ENCODE data around the gene PAK5. TPM values are rescaled to one million over a fixed set of nuclear protein-coding genes. Genes with fewer than 3 reads are reported as not detected.

PAK5 gene
- total and polyA plus RNA-seq, 11 donors, result not detected

DNA sequence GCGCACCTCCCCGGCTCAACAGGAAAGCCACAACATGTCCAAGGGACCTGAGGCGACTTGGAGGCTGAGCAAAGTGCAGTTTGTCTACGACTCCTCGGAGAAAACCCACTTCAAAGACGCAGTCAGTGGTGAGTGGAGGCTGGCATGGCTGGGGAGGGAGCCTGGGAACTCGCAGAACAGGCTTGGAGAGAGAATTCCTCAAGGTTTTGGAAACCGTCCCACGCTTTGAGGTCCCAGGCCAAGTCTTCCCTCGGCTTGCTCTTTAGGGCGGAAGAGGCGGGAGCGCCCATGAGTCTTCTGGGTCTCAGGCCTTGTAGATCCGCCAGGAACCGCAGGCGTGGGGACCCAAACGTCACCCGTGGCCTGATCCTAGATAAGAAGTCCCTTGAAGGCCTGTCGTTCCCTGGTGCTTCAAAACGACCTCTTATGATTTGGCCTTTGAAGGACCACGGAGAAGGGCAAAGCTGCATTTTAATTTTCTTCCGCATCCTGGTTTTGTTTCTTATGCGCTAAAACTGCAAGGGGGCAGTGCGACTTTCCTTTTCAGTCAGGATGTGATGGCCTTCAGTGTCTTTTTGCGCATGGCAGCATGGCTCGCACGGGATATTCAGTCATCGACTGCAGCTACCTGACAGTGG lies 322.5 kb downstream of the PAK5 start:
- no peaks in the 10 kb centered on the region for H3K36me3 ChIP-seq
- 1 to 6% (median 3%) methylated on average over 24 to 28 of the region's 28 CpGs for WGBS, 4 donors
- ATAC-seq (peak in 1 of 4 donors; percentile 28), DNase-seq (peak in 2 of 5 donors; percentile 32 to 38)
- no peak for TF ChIP-seq POLR2A (IDR thresholded peaks at IDR 0.05)
- TF ChIP-seq, protein P1, sequence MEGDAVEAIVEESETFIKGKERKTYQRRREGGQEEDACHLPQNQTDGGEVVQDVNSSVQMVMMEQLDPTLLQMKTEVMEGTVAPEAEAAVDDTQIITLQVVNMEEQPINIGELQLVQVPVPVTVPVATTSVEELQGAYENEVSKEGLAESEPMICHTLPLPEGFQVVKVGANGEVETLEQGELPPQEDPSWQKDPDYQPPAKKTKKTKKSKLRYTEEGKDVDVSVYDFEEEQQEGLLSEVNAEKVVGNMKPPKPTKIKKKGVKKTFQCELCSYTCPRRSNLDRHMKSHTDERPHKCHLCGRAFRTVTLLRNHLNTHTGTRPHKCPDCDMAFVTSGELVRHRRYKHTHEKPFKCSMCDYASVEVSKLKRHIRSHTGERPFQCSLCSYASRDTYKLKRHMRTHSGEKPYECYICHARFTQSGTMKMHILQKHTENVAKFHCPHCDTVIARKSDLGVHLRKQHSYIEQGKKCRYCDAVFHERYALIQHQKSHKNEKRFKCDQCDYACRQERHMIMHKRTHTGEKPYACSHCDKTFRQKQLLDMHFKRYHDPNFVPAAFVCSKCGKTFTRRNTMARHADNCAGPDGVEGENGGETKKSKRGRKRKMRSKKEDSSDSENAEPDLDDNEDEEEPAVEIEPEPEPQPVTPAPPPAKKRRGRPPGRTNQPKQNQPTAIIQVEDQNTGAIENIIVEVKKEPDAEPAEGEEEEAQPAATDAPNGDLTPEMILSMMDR (IDR thresholded peaks at IDR 0.05), result no peak
- H3K4me1 ChIP-seq, result peaks cover 0 to 30% (median 19%) of the 10 kb centered on the region in 12 donors
- peaks cover 4 to 97% (median 45%) of the 10 kb centered on the region in 9 donors for H3K27me3 ChIP-seq
- no peak overlapping the region for H3K27ac ChIP-seq
- no peaks in the 10 kb centered on the region for H3K9me3 ChIP-seq
- intact Hi-C loops (cut with DNase I), result no loop called here
- peak overlapping the region in 8 of 12 donors; percentile 21 to 45 (median 39) for H3K4me3 ChIP-seq

DNA sequence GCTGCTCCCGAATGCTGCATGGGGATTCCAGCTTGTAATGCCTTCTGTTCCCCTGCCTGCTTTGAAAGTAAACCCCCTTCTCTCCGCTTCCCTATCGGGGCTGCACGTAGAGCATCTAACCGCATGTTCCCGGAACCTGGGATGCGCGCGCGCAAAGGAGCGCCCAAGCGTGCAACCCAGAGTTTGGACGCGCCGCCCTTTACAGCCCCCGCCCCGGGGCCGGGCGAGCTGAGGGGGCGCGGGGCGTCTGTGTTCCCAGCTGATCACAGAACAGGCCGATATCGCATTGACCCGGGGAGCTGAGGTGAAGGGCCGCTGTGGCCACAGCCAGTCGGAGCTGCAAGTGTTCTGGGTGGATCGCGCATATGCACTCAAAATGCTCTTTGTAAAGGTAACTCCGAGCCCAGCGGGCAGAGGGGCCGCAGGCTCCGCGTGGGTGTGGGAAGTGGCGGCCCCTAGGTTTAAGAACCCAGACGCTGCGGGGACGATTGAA lies 323.1 kb downstream of the PAK5 start:
- H3K4me1 ChIP-seq, result peaks cover 0 to 30% (median 19%) of the 10 kb centered on the region in 12 donors
- 2 to 3% (median 2%) methylated on average over 13 to 38 of the region's 38 CpGs for WGBS, 4 donors
- intact Hi-C loops (cut with DNase I), result no loop called here
- H3K4me3 ChIP-seq, result peak overlapping the region in 8 of 12 donors; percentile 21 to 45 (median 39)
- no peaks in the 10 kb centered on the region for H3K36me3 ChIP-seq
- H3K27ac ChIP-seq, result no peak overlapping the region
- DNase-seq (no peak), ATAC-seq (no peak)
- H3K27me3 ChIP-seq, result peaks cover 4 to 97% (median 45%) of the 10 kb centered on the region in 9 donors
- no peaks in the 10 kb centered on the region for H3K9me3 ChIP-seq
- TF ChIP-seq, protein P1 (IDR thresholded peaks at IDR 0.05), result no peak
- no peak for TF ChIP-seq POLR2A (IDR thresholded peaks at IDR 0.05)

DNA sequence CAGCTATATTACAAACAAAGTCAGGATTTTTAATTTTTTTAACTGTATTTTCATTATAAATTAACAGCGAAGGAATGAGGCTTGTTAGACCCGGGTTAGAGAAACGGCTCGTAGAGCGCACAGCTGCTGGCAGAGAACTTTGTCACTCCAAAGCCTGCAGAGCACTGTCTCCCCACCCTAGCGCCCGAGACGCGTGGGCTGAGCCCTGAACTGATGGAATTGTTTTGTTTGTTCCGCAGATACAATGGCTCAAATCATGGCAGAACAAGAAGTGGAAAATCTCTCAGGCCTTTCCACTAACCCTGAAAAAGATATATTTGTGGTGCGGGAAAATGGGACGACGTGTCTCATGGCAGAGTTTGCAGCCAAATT lies 323.7 kb downstream of the PAK5 start:
- no peaks in the 10 kb centered on the region for H3K9me3 ChIP-seq
- WGBS, 4 donors, result 4 to 9% (median 4%) methylated on average over 13 of the region's 13 CpGs
- H3K4me3 ChIP-seq, result peak overlapping the region in 8 of 12 donors; percentile 4 to 45 (median 40)
- intact Hi-C loops (cut with DNase I), result no loop called here
- ATAC-seq (no peak), DNase-seq (no peak)
- no peak overlapping the region for H3K27ac ChIP-seq
- H3K27me3 ChIP-seq, result peaks cover 4 to 99% (median 49%) of the 10 kb centered on the region in 9 donors
- H3K4me1 ChIP-seq, result peaks cover 0 to 30% (median 19%) of the 10 kb centered on the region in 12 donors
- no peaks in the 10 kb centered on the region for H3K36me3 ChIP-seq
- TF ChIP-seq, protein P1 (IDR thresholded peaks at IDR 0.05), result no peak
- no peak for TF ChIP-seq POLR2A (IDR thresholded peaks at IDR 0.05)

DNA sequence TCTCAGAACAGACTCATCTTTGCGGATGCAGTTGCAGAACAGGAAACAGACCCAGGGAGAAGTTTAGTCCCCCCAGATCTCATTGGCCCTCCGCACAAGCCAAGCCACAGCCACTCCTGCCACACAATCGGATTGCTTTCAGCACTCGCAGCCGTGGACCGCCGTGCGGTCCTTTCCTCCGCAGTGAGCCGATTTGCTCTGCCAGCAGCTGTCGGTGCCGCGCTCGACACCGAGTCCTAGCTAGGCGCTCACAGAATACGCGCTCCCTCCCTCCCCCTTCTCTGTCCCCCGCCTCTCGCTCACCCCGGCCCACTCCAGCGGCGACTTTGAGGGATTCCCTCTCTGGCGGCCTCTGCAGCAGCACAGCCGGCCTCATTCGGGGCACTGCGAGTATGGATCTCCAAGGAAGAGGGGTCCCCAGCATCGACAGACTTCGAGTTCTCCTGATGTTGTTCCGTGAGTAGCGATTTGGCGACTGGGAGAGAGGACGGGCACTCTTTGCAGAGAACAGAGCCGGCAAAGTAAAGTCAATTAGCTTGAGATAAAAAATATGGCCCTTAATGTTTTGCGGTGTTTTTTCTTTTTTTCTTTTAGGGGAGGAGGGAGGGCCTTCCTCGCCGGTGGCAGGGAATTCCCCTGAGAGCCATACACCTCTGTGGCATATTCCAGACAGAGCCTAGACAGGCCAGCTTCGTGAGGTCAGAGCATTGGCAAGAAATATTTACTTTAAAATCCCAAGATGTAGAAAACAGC lies 324.2 kb downstream of the PAK5 start, which contains the start of gene LAMP5:
Gene LAMP5, plus strand, starts transcription at position 130 of the 753 bp plus-strand sequence. Its CDS starts 263 bp downstream, at position 393.
- H3K4me3 ChIP-seq, result peak within 1 kb of the TSS in 9 of 12 donors; percentile 4 to 45 (median 37)
- H3K27me3 ChIP-seq, result peaks cover 4 to 99% (median 51%) of the 10 kb centered on the region in 9 donors

More for the DNA sequence above, 324.2 kb downstream of the PAK5 start, which contains the start of gene LAMP5:
- no peak for DNase-seq
- Histone ChIP-seq H3K9me3 (no peaks in the 10 kb centered on the region), H3K36me3 (no peaks in the 10 kb centered on the region), H3K4me1 (peaks cover 0 to 30% (median 19%) of the 10 kb centered on the region in 12 donors), H3K27ac (no peak within 1 kb of the TSS)
- ATAC-seq, result peak in 3 of 4 donors; percentile 72 to 75 (median 73)
- WGBS, 4 donors, result 1% methylated on average over 38 of the region's 38 CpGs
- intact Hi-C loops (cut with DNase I), result no loop called here
- TF ChIP-seq, protein P1 (IDR thresholded peaks at IDR 0.05), result no peak
- TF ChIP-seq POLR2A (IDR thresholded peaks at IDR 0.05), result no peak
